GM19351 (cell line): ENCODE measurements around the gene ADGRA1.
"Not testable (repeated sequence)": the region's sequence is repeated elsewhere in the genome, so short reads cannot be mapped to it uniquely, and the experiment has no call there.

Experiments used
- ATAC-seq: cut with Tn5 transposase; IDR thresholded peaks from one replicate; pipeline ENCODE4 v1.9.1; 2021; ENCODE audit warnings: mild to moderate bottlenecking, moderate library complexity; ENCODE audit not compliant: unreplicated experiment

ADGRA1 gene

DNA sequence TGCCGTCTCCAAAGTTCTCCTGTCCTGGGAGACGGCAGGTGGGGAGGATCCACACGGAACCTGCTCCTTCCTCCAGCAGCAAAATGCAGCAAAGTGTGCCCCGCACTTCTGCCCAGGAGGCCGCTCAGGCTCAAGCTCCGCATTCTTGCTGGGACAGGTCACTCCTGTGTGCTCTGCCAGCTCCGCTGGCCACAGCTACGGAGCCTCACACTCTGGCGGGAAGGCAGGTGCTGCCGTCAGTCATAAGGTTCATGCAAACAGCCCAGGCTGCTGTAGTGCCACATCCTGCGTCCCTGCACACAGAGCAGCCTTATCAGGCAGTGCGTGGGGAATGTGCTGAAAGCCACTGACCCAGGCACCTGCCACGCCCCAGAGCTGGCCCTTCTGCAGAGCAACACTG, 22.4 kb downstream of the ADGRA1 start:
- ATAC-seq, result no peak

DNA sequence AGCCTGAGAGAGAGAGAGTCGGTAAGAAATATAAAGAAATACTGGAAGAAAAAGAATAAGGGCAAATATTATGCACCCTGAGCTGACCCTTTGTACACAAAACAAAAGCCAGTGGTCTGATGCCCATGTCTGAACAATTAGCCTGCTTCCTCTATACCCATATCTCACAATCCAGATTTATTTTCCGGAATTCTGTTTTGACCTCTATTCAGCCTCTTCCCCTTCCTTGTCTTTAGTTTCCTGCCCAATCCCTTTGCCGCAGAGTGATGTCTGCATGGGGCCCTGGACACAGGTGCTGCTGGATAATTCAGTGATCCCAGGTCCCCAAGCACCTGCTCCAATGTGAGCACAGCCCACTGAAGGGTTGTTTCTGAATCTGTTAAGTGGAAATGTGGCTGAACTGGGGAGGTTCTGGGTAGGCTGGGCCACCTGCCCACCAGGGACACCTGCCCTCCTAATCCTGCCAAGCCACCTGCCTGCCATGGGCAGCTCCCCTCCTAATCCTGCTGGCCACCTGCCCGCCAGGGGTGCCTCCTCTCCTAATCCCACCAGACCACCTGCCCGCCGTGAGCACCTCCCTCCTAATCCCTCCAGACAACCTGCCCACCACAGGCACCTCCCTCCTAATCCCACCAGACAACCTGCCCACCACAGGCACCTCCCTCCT, 23.0 kb downstream of the ADGRA1 start:
- no peak for ATAC-seq

DNA sequence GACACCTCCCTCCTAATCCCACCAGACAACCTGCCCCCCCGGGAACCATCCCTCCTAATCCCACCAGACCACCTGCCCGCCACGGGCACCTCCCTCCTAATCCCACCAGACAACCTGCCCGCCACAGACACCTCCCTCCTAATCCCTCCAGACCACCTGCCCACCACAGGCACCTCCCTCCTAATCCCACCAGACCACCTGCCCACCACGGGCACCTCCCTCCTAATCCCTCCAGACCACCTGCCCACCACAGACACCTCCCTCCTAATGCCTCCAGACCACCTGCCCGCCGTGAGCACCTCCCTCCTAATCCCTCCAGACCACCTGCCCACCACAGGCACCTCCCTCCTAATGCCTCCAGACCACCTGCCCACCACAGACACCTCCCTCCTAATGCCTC, 23.9 kb downstream of the ADGRA1 start:
- ATAC-seq, result not testable (repeated sequence)

DNA sequence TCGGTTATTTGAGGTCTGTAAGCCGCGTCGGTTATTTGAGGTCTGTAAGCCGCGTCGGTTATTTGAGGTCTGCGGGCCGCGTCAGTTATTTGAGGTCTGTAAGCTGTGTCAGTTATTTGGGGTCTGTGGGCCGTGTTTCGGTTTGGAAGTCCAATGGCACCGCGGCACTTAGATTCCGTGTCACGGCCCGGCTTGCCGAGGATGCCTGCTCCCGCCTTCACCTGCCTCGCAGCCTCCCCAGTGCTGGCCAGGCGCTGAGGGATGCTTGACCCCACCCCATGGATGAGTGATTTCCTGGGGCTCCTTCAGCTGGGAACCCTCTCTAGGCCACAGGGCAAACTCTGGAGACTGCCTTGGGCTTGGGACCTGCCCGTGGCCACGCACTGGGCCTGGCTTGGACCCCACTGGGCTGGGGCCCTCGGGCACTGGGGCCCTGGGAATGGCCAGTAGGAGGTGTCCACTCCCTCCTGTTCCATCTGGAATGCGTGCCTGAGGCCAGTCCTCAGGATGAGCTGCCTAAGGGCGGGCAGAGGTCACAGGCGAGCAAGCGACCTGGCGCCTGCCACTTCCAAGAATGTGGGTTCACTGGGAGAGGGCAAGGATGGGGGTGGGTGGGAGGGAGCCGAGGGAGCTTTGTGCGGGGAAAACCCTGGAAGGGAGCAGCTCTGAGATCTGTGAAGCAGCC, 25.6 kb downstream of the ADGRA1 start:
- no peak for ATAC-seq

DNA sequence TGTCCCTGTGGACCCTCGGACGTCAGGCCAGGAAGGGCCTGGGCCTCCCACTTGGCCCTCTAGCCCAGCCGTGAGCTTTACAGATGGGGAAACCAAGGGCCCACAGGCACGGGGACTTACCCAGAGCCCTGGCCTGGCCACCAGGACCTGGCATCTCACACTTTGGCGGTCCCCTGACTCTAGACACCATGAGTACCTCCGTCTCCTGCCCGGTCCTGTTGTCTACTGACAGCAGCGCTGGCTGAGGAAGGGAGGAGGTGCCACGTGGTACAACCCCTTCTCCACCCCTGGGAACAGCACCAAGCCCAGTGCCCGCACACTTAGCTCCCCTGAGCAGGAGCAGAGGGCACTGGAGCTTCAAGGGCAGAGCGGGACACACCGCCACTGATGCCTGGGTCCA, 26.1 kb downstream of the ADGRA1 start:
- ATAC-seq, result no peak

DNA sequence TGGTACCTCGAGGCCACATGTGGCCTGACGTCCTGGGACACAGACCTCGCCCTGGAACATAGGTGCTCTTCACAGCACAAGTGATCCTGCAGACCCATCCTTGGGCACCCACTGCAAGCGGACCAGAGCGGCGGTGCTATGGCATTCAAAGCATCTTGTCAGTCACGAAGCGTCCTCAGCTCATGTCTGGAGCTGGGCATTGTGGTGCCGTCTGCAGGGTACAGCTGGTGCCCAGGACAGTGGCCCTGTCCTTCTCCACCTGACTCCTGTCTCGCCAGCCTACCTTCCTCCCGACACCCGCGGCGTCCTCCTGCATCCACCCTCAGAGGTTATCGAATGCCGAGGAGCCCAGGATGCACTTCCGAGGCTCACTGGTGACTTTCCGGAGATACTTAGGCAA, 26.5 kb downstream of the ADGRA1 start:
- no peak for ATAC-seq

DNA sequence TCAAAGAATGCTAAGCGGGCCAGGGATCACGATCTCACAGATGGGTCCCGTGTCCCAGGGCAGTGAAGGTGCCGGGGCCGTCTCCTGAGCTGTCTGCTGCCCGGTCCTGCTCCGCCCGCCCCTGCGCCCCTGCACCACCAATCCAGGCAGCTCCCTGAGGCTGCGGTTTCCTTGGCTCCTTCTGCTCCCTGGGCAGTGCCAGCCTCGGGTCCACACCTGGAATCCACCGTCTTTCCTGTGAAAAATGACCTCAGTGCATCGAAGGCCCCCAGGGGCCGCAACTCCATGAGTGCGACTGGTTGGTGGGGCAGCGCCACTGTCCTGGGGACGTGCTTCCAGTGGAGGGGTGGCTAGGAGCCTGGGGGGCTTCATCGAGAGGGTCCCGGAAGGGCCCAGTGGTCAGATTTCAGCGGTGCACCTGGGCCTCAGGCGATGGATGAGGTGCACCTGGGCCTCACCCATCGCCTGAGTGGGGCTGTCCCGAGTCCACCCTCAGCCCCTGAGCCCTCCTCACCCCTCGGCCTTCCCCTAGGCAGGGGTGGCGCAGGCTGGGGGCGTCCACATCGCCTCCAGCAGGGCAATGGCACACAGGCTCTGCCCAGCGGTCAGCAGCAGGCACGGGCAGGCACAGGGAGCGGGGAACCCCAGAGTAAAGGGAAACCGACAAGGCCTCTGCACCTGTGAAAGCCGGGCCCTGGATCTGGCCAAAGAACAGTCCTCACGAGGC, 27.2 kb downstream of the ADGRA1 start:
- no peak for ATAC-seq

DNA sequence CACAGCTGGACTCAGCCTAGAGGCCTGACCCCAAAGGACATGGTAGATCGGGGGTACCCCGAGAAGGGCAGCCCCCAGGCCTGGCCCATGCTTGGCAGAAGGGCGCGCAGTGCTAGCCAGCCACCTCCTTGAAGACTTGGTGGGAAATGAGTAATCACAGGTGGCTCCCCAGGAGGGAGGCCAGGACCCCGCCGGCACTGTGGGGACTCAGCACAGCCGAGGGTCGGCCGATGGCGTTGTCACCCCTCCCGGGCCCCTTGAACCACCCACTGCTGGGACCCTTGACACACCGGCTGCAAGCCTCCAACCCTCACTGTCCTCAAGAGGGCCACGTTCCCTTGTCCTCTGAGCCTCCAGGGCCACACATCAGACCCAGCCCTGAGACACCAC, 27.7 kb downstream of the ADGRA1 start:
- ATAC-seq, result no peak

DNA sequence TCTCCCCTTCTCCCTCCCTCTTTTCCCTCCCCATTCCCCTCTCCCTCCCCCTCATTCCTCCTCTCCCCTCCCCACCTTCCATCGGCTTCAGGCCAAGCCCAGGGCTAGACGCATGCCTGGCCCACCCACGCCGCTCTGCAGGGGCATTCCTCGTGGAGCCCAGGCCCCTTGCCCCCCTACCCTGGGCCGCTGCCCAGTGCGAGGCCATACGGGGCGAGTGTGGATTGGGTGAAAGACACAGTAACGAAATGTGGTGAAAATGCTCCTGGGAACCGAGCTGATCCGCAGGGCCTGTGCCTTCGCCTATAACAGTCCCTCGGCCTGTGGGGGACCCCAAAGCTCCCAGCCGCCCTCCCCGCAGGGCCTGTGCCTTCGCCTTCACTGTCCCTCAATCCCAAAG, 28.3 kb downstream of the ADGRA1 start:
- no peak for ATAC-seq

DNA sequence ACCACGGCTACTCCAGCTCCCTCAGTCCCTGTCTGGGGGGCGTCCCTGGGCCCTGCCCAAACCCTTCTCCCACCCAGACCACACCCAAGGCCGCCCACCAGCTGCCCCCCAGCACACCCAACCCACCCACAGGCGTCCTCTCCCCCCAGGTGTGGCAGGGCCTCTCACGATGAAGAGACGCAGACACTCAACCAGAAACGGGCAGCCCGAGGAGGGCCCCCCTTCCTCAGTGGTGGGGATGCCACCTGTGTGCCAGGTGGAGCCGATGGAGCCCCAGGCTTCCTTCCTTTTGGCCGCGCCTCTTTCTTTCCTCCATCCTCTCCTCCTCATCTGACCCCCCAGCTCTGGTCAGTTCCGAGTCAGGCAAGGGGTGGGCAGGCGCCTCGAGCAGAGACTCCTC, 28.7 kb downstream of the ADGRA1 start:
- ATAC-seq, result no peak

DNA sequence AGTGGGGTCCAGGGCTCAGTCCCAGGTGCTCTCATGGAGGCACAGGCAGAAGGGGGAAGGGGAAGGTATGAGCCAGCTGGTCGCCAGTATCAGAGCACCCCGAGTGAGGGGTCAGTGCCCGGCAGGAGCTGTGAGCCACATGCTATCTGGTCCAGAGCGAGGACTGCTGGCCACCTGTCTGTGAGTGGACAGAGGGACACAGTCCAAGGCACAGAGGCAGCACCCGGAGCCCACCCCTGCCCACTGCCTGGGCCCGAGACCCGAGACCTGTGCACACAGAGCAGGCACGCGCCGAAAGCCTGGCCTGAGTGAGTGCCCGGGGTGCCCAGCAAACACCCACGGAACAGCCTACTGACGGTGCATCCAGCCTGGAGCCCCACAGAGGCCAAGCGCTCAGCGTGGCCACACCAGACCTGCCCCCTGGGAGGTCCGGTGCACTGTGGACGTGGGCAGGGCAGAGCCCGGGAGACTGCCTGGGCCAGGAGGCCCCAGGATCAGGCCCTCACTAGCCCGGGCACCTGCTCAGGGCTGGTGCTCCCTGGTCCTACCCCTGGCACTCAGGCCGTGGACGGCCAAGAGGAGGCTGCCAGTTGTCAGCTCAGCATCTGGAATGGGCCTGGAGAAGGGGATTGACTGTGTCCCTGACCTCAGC, 29.4 kb downstream of the ADGRA1 start:
- no peak for ATAC-seq

DNA sequence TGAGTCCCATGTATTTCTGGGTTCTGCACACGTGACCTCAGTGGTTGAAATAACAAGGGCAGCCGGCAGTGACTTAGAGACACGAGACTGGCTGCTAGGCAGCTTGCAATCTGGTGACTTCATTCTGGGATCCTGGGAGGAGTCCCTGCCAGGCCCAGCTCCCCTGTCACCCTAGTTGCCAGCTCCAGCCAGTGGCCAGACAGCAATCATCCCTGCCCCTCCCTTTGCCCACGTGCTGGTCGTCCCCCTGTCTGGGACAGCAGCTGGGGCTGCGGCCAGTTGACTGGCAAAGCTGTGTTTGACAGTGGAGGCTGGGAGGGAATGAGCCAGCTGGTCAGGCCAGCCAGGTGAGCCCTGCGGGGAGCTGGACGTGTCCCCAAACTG, 30.0 kb downstream of the ADGRA1 start:
- no peak for ATAC-seq

DNA sequence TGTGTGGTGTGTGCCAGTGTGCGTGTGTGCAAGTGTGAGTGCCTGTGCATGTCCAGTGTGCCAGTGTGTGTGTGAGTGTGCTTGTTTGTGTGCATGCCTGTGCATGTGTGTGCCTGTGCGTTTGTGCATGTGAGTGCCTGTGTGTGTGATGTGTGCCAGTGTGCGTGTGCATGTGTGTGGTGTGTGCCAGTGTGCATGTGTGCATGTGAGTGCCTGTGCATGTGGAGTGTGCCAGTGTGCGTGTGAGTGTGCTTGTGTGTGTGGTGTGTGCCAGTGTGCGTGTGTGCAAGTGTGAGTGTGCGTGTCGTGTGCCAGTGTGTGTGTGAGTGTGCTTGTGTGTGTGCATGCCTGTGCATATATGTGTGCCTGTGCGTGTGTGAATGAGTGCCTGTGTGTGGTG, 33.8 kb downstream of the ADGRA1 start:
- ATAC-seq, result no peak

DNA sequence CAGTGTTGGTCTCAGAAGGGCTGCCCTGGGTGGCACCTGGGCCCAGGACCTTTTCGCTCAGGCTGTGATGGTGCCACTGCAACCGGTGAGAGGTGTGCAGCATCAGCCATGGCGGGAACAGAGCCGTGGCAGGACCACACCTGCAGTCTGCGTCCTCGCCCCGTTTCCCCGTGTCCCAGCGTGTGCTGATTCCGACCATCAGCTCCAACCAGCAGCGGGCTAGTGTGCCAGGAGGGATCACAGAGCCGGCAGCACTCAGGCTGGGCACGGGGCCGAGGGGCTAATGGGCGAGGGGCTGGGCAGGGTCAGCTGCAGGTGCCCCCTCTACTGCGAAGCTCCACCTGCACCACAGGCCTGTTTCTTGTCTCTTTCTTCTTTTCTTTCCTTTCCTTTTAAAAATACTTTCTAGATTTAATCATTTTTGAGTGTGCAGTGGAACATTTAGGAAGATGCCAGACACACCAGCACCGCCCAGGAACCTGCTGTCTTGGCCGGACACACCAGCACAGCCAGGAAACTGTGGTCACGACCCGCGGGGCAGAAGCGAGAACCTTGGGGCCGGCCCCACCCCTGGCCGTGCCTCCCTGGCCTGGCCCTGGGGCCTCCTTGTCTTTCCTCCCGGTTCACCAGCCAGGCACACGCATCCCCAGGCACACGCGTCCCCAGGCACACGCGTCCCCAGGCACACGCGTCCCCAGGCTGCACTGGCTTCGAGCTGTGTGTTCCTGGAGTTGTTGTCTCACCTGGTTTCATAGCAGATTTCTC, 34.6 kb downstream of the ADGRA1 start:
- no peak for ATAC-seq

DNA sequence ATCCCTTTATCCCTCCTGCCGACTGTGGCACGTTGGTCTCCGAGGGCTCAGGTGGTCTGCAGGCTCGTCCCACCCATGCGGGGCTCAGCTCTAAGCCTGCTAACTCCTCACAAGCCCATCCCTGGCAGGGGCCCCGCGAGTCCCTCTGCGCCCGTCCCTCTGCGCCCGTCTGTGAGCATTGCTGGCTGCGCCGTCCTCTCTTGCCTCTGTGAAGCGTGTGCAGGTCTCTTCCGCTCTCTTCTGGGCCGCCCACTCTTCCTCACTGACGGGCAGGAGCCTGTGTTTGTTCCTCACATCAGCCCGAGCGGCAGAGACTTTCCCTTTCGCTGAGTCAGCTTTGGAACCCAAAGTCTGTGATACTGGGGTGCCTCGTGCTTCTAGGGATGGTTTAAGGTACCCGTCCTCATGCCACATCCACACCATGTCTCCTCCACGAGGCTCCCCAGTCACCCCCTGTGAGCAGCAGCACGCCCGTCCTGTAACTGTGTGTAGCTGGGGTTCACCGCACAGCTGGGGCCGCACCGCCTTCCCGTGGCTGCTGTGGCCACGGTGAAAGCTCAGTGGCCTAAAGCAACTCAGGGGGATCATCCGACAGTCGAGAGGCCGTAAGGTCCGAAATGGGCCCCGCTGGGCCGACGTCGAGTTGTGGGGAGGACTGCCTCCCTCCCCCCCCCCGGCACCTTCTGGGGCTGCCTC, 35.5 kb downstream of the ADGRA1 start:
- no peak for ATAC-seq

DNA sequence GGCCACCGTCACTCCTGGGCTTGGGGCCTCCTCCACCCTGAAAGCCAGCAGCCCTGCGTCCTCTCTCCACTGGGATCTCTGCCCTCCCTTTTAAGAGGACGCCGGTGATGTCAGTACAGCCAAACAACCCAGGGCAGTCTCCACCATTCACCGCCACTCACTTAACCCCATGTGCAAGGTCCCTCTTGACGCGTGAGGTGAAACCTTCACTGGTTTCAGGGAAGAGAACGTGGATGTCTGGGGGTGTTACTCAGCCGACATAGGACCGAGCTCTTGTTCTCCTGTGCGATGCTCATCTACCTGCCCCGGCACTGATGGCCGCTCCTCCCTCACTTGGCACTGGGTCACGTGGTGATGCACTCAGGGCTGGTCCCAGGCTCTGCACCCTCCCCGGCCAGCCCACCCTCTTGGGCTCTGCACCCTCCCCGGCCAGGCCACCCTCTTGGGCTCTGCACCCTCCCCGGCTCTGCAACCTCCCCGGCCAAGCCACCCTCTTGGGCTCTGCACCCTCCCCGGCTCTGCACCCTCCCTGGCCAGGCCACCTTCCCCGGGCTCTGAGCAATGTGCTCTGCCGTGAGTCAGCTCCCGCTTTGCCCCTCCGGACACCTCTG, 36.1 kb downstream of the ADGRA1 start:
- no peak for ATAC-seq

DNA sequence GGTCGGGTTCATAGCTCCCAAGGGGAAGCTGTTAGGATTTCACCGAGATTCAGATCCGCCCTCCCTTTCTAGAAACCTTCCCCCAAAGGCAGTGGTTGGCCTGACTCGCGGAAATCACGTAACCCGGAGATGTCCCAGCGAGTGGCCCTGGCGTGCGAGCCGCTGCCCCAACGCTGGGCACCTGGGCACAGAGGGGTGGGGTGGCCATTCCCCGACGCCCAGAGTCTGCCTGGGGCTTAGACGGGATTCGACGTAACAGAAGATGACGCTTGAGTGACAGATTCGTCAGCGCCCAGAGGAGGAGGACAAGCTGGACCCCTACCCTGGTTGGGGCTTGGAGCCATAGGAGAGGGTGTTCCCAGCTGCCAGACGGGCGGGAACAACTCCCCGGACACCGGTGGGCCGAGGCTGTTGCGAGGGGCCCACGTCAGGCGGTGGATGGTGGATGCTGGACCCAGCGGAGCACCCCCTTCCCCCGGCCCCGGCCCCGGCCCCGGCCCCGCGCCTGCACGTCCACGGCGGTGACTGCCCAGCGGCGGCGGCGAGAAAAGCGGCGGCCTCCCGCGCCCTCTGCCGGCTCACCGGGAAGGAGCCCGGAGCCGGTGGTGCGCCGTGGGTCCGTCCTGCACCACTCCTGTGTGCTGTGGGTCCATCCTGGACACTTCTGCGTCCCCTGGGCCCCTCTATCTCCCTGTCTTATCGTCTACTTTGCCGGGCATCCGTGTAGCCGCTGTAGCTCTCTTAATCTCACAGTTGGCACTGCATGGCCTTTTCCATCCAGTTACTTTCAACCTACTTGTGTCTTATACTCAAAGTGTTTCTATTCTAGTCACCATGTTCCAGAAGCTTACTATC, 36.9 kb downstream of the ADGRA1 start:
- ATAC-seq, result no peak

DNA sequence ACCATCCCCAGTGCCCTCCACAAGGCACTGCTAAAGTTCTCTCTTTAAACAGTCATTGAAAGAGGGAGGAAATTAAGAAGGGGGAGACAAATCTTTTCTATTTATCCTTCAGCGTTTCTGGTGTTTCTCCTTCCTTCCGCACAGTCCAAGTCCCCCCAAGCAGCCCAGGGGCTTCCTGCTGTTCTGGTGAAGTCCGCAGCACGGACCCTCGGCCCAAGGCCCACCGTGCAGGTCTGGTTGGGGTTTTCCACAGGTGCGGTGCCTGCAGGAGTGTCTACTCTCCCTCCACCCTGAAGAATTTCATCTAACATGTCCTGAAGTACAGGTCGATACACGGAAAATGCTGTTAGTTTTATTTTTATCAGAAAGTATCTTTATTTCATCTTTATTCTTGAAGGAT, 38.2 kb downstream of the ADGRA1 start:
- no peak for ATAC-seq
